OCI-LY3 (cell line): ENCODE results near the gene PACSIN2.

Experiments
- CTCF ChIP-seq: fragments of 200-600, 300-600 bp; sonication (generic); IDR thresholded peaks from 2 replicates; pipeline ENCODE4 v1.5.1; 2014; ENCODE audit warnings: antibody characterized with exemption, low read length, low read depth
- EZH2phosphoT487 ChIP-seq: fragments of 200-600 bp; shearing (Covaris generic); IDR thresholded peaks from 2 replicates; pipeline ENCODE4 v1.6.1; 2018; ENCODE audit warnings: antibody characterized with exemption, mixed run types, low read depth

GRCh38 chr22:42950281-42950680, 64.7 kb downstream of the PACSIN2 start:
- TF ChIP-seq CTCF, result no peak
- no peak for TF ChIP-seq EZH2phosphoT487
